ENCODE measurements around the gene RIMKLA. TPM values are rescaled to one million over a fixed set of nuclear protein-coding genes. Genes with fewer than 3 reads are reported as not detected.
A peak's percentile ranks its signal among the peaks of the same experiment; 100 is the strongest.

RIMKLA gene
- total RNA-seq (ENCODE audit: insufficient read depth, low replicate concordance), result 4.8 TPM

DNA sequence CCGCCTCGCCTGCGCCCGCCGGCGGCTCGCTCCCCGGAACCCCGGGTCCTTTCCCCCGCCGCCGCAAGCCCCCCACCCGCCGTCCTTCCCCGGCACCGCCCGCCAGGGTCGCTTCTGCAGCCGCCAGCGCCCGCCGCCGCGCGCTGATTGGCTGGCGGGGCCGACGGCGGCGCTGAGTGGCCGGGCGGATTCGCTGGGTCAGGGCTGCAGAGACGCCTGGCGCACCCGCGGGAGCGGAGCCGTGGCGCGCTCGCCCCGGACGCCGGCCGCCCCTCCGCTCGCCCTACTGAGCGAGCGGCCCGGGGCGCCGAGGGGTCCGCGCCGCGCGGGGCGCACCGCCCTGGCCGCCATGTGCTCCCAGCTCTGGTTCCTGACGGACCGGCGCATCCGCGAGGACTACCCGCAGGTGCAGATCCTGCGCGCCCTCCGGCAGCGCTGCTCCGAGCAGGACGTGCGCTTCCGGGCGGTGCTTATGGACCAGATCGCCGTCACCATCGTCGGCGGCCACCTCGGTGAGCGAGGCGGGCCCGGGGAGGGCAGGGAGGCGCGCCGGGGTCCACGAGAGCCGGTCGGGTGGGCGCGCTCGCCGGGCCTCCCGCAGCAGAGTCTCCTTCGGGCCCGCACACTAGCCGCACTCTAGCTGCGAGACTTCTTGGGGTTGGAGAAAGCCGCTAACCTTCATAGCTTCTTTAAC lies at the start of gene RIMKLA:
RIMKLA (plus strand) TSS at position 207 of the 694 bp plus-strand sequence; CDS start at position 350, 143 bp downstream.
- peak; percentile 57 for DNase-seq (ENCODE audit: low spot score)

DNA sequence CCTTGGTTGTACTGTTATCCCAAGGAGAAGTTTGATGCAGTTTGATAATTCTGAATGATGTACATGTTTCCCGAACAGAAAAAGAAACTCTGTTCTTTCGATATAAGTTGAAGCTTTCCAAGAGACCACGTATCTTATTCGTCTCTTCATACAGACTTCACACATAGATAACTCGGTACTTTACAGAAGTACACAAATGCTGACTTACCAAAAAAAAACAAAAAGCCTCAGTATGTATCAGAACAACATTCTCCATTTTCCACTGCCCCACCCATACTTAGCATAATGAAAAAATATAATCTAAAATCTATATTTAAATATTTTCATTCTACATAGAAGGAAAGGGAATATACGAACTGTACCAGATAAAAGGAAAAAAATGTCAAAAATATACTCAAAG lies 47.7 kb upstream of the RIMKLA start:
- no peak for DNase-seq (ENCODE audit: low spot score)

DNA sequence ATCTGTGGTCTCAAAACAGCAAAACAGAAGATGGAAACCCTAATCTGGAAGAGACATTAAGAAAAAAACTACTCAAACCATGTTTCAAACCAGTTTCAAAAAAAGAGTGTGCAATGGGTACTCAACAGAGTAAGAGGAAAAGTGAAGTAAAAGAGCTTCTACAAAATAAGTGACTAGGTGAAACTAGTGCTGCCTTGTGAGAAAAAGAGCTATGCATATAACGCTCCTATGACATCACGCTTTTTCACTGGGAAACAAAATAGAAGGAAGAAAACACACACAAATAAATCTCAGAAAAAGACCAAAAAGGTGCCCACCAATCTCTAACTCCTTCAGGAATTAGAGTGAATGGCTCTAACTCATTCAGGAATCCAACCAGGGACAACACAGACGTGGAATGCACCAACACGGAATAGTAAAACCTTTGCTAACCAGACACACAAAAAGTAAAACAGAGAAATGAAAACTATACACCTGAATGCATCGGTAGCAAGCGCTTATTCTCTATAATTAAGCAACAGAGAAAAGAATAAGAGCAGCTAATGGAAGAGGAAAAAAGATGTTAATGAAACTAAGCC lies 46.8 kb upstream of the RIMKLA start:
- DNase-seq (ENCODE audit: low spot score), result peak; percentile 21

- DNase-seq (ENCODE audit: low spot score), result peak; percentile 67
These were observed 46.1 kb upstream of the RIMKLA start for GRCh38 chr1:42334240-42335049.

DNA sequence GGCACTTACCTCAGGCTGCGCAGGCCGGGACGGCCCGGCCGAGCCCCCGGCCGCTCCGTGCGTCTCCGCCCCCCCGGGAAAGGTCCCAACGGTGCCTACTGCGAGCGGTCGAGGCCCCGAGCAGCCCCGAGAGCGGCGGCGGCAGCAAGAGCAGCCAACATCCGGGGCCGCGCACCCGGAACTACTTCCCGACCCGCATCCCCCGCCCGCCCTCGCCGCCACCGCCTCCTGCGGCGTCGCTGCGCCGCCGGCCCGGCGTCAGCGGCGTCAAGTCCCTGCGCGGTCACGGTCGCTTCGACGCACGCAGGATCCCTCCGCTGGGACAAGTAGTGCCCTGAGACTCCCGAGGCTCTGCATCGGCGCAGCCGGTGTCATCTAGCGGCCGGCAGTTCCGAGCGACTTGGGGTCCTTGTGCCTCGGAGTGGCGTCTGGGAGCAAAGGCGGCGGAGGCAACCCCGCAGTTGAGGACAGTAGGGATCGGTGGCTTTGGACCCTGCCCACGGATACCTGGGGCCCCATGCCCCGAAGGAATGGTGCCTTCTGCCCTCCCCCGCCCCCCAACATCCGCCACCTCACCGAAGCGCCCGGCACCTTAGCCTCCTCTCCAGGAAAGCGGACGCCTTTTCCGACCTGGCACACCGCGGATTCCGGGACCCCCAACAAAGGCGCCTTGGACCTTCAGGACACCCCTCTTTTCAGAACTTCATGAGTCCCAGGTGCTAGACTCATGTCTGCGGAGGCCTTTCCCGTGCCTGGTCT lies 45.4 kb upstream of the RIMKLA start, which contains the start of gene FOXJ3:
FOXJ3 (minus strand) TSS at position 186 of the 759 bp plus-strand sequence. CDS start 24,142 bp downstream, outside the sequence.
- DNase-seq (ENCODE audit: low spot score), result peak; percentile 95

- DNase-seq (ENCODE audit: low spot score), result peak; percentile 11
These were observed 44.6 kb upstream of the RIMKLA start for GRCh38 chr1:42335809-42336518.

DNA sequence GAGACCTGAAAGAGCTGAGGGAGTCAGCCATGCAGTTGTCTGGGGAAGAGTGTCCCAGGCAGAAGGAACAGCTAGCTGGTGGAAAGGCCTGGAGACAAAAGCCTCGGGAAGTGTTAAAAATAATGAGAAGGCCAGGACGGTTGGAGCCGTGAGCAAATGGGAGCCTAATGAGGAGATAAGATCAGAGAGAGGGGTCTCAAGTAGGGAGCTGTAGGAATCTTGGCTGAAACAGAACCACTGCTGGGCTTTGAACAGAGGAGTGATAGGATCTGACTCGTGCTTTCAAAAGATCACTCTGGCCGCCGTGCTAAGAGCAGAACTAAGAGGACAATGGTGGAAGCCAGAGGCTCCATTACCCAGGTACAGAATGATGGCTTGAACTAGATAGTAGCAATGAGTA lies 43.6 kb upstream of the RIMKLA start:
- no peak for DNase-seq (ENCODE audit: low spot score)

- DNase-seq (ENCODE audit: low spot score), result no peak
These were observed 40.5 kb upstream of the RIMKLA start for GRCh38 chr1:42340093-42340492.

DNA sequence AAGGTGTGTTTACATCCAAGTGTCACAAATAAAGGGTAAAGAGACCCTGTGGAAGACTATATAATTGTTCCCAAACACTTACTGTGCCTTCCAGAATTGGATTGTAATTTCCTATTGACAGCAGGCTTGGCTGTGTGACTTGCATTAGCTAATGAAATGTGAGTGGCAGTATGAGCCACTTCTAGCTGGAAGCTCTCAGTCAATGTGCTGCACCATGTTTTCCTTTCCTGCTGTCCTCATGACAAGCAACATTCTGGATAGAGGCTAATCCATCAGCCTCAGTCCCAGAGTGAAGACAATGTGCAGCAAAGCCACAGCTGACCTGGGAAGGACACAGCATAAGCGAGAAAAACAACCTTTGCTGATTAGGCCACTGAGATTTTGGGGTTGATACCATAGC lies 39.7 kb upstream of the RIMKLA start:
- no peak for DNase-seq (ENCODE audit: low spot score)

- no peak for DNase-seq (ENCODE audit: low spot score)
These were observed 37.5 kb upstream of the RIMKLA start for GRCh38 chr1:42343049-42343448.

GRCh38 chr1:42348498-42348897 lies 32.1 kb upstream of the RIMKLA start:
- no peak for DNase-seq (ENCODE audit: low spot score)

- no peak for DNase-seq (ENCODE audit: low spot score)
These were observed 30.5 kb upstream of the RIMKLA start for GRCh38 chr1:42350086-42350485.

GRCh38 chr1:42358791-42359190 lies 21.8 kb upstream of the RIMKLA start:
- DNase-seq (ENCODE audit: low spot score), result no peak

DNA sequence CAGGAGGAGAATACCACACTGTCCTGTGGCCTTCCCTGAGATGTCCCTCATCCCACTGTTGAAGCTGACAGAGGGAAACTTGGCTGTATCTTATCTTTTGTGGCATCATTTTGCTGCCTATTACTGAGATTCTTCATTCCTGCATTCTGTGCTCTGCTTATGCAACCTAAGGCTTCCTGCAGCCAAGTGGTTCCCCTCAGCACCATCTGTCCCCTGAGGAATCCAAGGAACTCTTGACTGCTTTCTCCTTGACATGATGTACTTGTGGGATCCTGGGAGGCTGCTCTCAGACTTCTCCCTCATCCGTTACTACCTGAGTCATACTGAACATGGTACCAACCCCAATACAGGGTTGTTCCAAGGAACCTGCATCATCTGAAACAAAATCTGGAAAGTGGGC lies 21.1 kb upstream of the RIMKLA start:
- DNase-seq (ENCODE audit: low spot score), result no peak

DNA sequence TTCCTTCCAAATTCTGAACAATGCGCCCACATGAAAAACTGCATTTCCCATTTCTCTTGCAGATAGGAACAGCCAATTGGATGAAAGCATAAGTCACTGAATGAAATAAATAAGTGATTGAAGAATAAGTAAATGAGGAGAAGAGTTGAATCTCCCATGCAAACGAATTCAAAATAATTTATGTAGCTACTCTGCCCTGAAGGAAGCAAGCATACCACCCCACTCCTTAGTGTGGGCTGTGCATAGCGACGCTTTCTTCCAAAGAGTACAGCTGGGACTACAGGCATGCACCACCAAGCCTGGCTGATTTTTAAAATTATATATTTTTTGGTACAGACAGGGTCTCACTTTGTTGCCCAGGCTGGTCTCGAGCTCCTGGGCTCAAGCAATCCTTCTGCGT lies 16.5 kb upstream of the RIMKLA start:
- no peak for DNase-seq (ENCODE audit: low spot score)

DNA sequence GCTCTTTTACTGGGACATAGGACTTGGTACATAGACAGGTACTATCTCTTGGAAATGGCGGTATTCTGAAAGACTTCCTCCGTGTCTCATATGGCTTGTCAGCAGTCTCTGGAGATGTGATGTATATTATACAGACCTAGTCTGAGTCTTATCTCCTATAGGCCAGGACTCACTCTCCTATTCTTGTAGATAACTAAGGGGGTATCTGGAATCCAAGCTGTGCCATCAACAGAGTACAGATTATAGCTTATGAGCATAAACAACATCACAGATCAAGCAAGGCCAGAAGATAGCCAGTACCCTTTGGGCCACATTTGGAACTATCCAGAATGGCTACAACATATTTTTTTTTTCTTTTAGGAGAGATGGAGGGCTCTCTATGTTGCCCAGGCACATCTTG lies 16.1 kb upstream of the RIMKLA start:
- DNase-seq (ENCODE audit: low spot score), result no peak

DNA sequence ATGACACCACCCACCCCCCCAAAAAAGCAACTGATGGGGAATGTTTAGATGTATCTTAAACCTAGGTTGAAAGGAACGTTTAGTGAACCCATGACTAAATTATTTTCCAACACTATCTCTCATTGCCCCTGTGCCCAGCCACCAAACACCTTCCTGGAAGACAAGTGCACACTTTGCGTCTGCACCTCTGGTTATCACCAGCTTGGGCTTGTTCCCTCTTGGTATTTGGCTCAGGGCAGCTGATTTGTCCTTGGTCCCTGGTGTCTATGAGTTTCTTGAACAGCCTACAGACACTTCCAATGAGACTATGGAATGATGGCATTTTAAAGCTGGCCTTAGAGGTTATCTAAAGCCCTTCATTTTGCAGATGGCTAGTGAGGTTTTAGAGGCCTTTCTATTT lies 15.5 kb upstream of the RIMKLA start:
- no peak for DNase-seq (ENCODE audit: low spot score)

DNA sequence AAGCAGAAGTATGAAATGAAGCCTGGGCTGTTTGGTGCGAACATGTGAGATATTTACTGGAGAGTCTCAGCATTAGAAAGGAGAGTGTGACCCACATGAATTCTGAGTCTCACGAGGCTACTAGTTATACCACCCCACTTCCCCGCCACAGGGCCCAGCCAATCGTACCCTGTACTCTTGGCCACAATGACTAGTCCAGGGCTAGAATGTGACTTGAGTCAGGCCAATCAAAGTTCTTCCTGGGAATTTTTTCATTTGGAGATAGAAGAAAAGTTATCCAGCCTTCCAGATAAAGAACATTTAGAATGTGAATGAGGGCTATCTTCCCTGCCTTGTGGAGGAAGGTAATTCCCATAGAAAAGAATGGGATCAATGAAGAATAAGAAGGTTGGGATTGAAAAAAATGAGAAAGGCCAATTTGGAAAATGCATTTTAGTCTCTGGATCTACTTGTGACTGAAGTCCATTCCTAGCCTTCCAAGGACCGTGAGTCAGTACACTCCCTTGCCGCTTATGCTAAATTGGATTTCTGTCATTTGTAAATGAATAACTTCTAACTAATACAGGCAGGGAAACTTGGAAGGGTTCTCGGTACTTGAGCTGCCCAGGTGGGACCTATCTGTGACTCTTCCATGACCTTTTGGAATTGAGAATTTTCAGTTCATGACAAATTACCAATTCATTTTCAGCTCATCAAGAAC lies 12.3 kb upstream of the RIMKLA start:
- DNase-seq (ENCODE audit: low spot score), result no peak

- DNase-seq (ENCODE audit: low spot score), result no peak
These were observed 11.1 kb upstream of the RIMKLA start for GRCh38 chr1:42369471-42369870.

DNA sequence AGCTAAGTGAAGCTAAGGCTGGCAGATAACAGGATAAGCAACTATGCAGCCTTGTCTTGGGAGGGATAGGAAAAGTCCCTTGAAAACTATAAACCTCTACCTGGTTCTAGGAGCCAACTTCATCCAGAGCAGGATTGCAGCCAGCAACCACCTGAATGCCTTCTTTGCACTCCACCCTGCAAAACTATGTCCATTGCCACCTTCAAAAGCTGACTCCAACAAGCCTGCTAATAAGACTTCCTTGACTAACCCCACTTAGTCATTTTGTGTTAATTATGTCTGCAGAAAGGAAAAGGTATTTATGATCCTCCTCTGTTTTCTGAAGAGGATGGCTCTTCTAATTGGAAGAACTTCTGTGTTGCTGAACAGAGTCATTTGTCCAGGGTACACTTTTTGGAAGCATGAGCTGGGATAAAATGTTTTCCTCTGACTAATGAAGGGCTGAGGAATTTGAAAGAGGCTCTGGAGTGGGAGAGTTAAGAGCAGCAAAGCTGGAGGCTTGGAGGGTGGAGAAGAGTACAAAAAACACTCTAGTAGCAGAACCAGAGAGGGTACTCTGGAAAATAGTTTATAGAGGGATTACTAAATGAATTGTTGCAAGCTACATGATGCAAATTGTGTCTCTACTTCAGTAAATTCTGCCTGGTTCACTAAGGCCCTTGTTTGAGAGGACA lies 9.6 kb upstream of the RIMKLA start:
- DNase-seq (ENCODE audit: low spot score), result peak; percentile 48
